GM19239 (cell line): Measurements from ENCODE around the gene ZFP69B.

ENCODE experiments used
- DNase-seq: peaks from one replicate; pipeline ENCODE4 v3.0.0; 2011; ENCODE audit warnings: low spot score; ENCODE audit not compliant: insufficient read length
- FAIRE-seq: peaks from 2 replicates; lab custom pipeline; 2011; peaks lifted over from hg19 to GRCh38; lab: Jason Lieb, UNC

ZFP69B gene

DNA sequence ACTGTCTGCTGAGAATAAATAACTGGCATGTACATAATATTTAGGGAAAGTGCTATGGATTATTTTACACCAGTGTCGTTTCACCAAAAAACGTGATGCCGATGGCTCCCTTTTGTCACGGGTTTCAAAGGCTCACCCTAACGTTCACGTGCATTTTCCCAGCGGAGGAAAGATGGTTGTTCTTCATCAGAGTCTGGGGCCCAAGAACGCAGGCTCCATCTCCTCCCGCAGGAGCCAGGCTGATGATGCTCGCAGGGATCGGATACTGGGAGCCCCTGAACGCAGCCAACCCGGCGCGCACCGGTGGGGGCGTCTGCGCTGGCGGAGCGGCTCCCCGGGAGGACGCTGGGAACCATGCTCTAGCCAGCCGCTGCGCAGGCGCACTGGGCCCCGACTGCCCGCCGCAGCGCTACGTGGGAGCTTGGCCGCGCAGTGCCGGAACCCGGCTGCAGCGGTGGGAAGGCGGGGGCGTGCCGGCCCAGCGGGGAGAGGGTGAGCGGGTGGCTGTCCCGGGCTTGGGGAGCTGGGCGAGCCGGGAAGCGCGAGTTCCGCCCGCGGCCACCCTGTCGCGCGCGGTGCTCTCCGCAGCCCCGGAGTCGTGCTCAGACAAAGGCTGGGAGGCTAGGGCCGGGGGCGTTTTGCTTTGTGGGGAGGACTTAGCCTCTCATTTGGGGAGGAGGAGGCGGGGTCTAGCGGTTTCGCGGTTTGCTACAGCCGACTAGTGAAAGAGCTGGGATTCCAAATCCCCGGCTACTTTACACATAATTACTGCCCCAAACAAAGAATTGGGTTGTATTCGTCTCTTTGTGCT lies at the start of gene ZFP69B:
ZFP69B (plus strand) TSS at position 793 of the 811 bp plus-strand sequence. CDS start 486 bp downstream, outside the sequence.
- peak; percentile 72 for FAIRE-seq
- peak; percentile 85 for DNase-seq

DNA sequence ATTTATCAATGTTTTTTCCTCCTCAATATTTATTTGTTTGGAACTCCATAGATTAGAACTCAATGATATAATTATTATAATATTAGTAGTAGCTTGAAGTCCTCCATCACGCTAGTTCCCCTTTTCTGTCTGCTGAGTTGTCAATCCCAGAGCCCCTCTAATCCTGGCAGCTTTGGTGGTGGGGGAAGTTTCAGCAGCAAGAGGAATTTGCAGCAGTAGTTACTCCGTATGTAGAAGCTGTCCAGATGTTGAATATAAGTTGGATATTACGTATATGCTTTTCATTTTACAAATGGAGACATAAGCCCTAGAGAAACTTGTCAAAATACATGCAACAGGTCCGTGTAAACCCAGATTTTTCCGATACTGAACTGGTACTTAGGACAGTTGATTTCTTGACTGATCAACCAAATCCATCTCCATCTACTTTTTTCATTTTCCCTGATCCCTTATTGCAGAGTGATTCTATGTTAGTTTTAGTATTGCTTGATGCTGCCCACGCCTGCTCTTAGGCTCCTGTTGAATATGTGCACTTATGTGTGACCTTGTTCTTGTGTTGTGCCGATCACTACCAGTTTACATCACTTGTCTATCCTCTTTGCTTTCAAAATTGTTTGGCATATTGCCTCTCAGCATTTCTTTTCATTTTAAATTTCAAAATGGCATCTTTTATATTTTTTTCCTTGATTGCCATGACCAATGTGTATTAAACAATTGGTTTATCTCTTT lies 48.6 kb upstream of the ZFP69B start:
- FAIRE-seq (peak; percentile 88), DNase-seq (no peak)

DNA sequence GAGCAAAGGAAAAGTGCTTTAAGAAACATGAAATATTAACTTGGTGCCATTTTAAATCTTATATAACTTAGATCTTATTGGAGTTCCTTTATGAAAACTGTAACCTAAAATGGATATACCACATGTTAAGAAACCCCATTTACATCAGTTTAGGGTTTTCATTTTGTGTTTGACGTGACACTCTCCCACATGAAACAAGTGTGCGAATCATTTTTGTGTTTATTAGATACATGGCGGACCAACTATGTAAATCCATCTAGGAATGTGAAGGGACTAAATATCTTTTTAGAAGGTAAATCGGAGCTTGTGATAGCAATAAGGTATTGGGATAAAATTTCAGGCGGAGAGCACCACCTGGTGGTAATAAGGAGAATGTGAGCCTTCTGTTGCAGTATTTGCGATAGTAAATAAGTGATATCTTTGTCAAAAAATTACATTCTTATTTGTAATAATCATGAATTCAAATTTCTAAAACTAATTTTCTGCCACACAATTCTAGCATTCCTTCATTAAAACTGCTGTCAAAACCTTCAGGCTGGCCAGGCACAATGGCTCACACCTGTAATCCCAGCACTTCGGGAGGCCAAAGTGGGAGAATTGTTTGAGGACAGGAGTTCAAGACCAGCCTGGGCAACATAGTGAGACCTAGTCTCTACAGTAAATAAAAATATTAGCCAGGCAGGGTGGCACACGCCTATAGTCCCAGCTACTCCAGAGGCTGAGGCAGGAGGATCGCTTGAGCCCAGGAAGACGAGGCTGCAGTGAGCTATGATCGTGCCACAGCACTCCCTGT lies 45.4 kb upstream of the ZFP69B start:
- peak; percentile 93 for FAIRE-seq
- DNase-seq: no peak

GRCh38 chr1:40405812-40406211 lies 44.5 kb upstream of the ZFP69B start:
- FAIRE-seq (no peak), DNase-seq (no peak)

DNA sequence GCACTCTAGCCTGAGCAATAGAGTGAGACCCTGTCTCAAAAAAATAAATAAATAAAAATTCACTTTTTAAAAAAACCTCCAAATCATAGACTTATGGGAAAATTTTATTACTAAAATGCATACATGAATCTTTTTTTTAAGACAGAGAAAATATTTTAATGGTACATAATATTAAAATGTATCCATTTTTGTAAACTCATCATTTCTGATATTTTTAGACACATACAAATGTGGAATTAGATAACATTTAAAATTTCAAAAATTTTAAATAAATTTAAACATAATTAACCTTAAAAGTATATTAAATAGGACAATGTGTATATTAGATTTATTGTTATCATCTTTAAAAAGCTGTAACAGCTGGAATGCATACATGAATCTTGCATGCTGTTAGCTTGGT lies 42.8 kb upstream of the ZFP69B start:
- no peak for DNase-seq
- no peak for FAIRE-seq

- FAIRE-seq: no peak
- DNase-seq: no peak
Observed at GRCh38 chr1:40409467-40409866, 40.8 kb upstream of the ZFP69B start.

GRCh38 chr1:40411294-40411693 lies 39.0 kb upstream of the ZFP69B start:
- FAIRE-seq (no peak), DNase-seq (no peak)

- DNase-seq (no peak), FAIRE-seq (no peak)
Observed at GRCh38 chr1:40411843-40412242, 38.4 kb upstream of the ZFP69B start.

GRCh38 chr1:40413527-40414252 lies 36.6 kb upstream of the ZFP69B start:
- FAIRE-seq (no peak), DNase-seq (no peak)

DNA sequence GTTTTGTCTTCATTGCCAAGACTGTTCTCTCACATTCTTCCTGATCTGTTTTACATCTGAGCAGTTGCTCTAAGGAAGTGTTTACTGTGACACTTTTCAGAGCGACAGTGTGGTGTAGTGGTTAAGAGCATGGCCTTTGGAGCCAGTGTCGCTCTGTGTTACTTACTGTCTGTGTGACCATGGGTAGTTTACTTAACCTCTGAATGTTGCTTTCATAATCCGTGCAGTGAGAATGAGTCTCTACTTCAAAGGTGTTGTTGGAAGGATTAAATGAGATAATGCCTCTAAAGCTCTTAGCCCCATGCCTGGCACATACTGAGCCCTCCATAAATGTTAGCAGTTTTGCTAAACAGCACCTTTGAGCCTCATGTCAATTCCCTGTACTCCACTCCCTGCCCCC lies 35.9 kb upstream of the ZFP69B start:
- FAIRE-seq: no peak

GRCh38 chr1:40416709-40417108 lies 33.6 kb upstream of the ZFP69B start:
- DNase-seq (no peak), FAIRE-seq (no peak)

More for the DNA sequence above, 35.9 kb upstream of the ZFP69B start:
- DNase-seq: no peak

DNA sequence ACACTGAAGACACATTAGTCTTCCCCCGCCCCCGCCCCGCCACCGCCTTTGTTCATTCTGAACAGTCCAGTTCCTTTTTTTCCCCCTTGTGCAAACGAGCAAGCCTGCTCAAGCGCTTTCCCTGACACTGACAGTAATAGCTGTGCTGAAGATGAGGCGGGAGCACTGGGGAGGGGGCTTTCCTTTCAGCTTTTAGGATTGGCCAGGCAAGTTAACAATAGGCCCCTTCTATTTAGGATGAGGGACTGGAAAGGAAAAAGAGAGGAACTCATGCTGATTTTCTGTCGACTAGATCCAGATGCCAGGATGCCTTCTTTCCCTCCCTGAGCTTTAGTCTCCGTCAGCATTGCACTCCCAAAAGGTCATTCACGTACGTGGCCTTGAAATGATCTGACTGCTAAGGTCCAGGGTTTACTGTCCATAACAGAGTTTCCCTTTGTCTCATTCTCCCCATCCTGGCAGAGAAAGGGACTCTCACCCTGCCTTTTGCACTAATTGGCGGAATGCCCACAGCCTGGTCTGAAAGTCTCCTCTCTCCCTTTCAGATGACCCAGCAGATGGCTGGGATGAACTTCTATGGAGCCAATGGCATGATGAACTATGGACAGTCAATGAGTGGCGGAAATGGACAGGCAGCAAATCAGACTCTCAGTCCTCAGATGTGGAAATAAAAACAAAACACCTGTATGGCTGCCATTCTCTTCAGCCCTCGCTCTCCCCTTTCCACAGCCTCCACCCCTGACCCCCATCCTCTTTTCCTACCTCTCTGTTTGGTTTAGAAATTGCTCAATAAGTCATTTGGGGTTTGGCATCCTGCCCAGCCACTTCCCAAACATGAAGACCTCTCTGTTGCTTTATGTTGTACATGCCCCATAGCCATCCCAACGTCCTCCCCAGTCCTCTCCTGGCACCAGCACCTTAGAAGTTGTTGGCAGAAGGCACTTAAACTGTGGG lies 28.6 kb upstream of the ZFP69B start:
- DNase-seq (no peak), FAIRE-seq (no peak)

- DNase-seq (no peak), FAIRE-seq (no peak)
Observed at GRCh38 chr1:40422630-40423263, 27.5 kb upstream of the ZFP69B start.

DNA sequence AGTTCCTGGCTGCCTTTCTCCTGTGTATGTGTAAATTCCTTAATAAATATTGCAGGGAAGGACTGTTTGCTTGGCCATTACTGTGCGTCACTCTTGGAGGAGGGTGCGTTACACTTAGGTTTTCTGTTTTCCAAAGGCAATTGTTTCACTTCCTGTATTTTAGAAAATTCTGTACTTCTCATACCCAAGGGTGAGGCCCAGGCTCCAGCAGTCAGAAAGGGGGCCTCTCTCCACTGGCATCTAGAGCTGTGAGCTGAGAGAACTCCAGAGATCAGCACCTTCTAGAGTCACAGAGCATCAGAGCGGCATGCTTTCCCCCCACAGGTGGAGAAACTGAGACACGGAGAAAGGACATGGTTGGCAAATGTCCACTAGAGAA lies 27.0 kb upstream of the ZFP69B start:
- FAIRE-seq (no peak), DNase-seq (no peak)

- FAIRE-seq: no peak
Observed at GRCh38 chr1:40423951-40424618, 26.2 kb upstream of the ZFP69B start.

DNA sequence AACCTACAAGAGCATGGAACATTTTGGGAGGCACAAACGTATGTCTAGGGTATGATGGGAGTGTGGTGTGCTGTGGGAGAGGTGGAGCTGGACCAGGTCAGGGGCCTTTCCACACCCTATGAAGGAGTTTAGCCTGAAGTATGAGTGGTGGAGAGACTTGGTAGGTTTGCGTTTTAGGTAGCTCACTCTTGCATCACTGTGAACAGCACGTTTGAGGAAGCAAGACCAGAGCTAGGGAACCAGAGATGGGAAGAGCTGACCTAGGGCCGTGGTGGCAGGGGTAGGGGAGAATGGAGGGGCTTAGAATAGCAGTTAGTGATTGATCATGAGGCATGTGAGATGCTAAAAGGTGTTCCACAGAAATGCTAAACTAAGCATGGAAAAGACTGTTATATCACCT lies 25.1 kb upstream of the ZFP69B start:
- DNase-seq: no peak
- no peak for FAIRE-seq

More at GRCh38 chr1:40423951-40424618, 26.2 kb upstream of the ZFP69B start:
- no peak for DNase-seq

DNA sequence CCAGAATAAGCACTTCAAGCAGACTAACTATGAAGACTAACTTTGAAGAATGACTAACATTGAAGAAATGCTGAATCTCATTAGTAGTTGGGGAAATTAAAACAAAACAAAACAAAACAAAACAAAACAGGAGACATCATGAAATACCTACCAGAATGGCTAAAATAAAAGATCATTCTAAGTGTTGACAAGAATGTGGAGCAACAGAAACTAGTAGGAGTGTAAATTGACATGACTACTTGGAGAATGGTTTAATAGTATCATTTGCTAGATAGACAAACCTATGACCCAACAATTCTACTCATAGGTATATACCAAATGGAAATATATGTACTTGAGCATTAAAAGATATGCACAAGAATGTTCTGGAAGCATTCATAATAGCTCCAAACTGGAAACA lies 18.9 kb upstream of the ZFP69B start:
- no peak for DNase-seq
- FAIRE-seq: no peak
